GM21423 (cell line): ENCODE measurements around the gene FLACC1.
"Not testable (repeated sequence)": the region's sequence is repeated elsewhere in the genome, so short reads cannot be mapped to it uniquely, and the experiment has no call there.

Experiments
- ATAC-seq: cut with Tn5 transposase; IDR thresholded peaks from one replicate; pipeline ENCODE4 v1.9.1; 2021; ENCODE audit warnings: mild to moderate bottlenecking, moderate library complexity; ENCODE audit not compliant: unreplicated experiment

Gene FLACC1

DNA sequence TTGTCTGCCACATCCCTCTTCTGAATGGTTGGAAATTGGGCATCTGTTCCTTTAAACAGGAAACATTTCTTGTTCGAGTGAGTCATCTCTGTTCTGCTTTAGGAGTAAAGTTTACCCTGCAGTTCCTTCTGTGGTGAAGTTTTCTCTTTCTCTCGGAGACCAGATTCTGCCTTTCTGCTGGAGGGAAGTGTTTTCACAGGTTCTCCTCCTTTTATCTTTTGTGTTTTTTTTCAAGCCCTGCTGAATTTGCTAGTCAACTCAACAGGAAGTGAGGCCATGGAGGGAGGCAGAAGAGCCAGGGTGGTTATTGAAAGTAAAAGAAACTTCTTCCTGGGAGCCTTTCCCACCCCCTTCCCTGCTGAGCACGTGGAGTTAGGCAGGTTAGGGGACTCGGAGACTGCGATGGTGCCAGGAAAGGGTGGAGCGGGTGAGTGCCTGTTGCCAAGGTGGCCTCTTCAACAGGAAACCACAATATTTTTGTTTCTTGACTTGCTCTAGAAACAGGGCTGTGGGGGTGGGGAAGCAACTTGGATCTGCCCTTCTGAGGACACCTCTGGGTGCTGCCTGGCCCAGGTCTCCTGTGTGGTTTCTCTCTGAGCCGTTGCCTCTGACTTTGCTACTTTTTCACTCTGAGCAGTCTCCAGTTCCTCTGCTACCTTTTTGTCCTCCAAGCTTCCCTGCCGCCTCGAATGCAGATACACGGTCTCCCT, 99.0 kb downstream of the FLACC1 start:
- ATAC-seq = peak; percentile 63

DNA sequence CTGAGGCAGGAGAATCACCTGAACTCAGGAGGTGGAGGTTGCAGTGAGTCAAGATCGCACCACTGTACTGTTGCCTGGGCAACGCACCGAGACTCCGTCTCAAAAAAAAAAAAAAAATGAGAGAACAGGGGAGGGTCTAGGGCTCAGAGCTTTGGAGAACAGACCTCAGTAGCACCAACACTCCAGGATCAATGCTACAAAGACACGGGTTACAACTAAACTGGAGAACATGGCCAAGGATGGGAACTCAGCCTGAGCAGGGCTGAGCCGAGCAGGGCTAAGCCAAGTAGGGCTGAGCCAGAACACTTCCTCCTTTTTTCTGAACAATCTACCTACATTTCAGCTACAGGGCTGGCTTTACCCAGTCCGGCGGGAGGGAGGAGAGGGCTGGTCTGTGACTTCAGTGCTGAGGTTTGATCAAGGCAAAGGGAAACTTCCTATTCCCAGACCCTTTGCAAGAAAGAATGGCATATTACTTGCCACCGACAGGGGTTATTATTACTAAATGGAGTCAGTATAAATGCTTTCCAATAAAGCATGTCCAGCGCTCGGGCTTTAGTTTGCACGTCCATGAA, 99.7 kb downstream of the FLACC1 start:
- peak; percentile 41 for ATAC-seq

DNA sequence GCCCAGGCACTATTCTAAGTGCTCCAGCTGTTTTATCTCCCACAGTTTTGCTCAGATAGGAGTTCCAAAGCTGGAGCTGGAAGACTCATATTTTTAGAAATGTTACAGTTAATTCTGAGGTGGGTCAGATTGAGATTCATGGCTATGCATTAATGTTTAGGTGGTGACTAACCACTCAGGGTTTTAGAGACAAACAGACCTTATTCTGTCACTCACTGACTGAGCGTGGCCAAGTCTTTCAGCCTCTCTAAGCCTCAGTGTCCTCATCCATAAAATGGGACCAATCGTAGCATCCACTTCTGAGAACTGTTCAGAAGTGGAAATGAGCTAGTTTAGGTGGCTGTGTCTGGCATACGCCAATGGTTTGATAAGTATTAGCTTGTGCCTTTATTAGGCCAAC, 101.1 kb downstream of the FLACC1 start:
- no peak for ATAC-seq

DNA sequence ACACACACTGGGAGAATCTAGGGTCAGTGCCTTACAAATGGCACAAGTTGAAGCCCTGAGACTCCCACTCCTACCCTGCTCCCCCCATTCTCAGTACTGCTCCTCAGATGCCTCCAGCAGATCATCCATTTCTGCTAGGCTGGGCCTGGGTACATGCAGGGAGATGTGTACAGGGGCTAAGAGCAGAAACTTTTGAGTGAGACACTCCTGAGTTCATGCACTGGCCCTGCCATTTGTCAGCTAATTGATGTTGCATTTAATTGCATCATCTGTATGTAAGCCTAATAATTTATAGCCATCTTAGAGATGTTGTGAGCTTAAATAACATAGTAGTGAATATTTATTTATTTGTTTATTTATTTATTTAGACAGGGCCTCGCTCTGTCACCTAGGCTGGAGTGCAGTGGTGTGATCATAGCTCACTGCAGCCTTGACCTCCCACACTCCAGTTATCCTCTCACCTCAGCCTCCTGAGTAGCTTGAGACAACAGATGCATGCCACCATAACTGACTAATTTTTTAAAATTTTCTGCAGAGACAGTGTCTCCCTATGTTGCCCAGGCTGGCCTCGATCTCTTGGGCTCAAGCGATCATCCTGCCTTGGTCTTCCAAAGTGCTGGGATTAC, 101.6 kb downstream of the FLACC1 start:
- no peak for ATAC-seq

DNA sequence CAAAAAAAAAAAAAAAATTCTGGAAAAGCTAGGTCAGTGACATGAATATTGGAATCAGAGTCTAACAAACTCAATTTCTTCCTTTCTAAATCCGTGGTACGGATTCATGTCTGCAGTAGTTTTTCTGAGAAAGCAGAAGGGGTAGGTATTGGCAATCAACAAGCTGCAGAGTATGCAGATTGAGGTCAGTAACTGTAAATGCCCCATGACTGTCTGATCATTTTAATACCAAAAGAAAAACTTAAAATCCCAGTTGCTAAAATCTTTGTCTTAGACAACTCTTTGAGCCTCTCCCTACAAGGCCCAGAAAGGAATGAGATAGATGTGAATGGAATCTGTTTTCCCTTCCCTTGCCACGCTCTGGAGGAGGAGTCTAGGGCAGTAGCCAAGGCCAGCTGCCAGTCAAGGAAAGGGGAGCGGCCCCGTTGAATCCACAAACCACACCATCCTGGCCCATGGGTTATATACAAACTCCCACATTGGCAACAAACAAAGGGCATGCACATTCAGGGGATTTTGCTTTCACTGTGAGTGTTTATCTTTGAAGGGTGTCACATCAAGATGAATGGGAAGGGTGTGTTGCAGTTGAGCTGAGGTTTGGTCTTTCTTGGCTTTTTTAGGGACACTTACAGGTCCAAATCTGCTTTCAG, 102.9 kb downstream of the FLACC1 start:
- no peak for ATAC-seq

DNA sequence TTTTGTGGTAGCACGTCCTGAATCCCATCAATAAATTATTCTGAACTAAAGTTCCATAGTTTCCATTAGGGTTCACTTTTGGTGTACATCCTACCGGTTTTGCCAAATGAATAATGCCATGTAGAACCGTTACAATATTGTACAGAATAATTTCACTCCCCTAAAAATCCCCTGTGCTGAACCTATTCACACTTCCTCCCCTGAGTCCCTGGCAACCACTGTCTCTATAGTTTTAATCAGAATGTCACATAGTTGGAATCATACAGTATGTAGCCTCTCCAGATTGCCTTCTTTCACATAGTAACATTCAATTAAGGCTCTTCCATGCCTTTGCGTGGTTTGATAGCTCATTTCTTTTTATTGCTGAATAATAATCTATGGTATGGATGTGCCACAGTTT, 106.4 kb downstream of the FLACC1 start:
- ATAC-seq = no peak

DNA sequence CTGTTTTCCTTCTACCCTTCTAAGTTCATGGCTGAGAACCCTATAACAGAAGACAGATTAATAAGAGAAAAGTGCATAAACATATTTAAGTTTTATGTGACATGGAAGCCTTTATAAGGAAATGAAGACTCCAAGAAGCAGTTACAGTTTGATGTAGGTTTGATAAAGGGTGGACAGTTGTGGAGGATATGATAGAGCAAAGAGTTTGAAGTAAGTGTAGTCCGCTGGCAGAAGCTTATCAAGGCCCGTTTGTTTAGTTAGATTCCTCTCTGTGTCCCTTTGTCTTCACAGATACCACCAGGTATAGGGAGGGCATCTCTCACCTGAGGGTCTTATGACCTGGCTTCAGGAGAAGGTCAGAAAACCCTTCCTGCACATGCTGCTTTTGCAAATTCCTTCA, 107.3 kb downstream of the FLACC1 start:
- ATAC-seq = no peak

DNA sequence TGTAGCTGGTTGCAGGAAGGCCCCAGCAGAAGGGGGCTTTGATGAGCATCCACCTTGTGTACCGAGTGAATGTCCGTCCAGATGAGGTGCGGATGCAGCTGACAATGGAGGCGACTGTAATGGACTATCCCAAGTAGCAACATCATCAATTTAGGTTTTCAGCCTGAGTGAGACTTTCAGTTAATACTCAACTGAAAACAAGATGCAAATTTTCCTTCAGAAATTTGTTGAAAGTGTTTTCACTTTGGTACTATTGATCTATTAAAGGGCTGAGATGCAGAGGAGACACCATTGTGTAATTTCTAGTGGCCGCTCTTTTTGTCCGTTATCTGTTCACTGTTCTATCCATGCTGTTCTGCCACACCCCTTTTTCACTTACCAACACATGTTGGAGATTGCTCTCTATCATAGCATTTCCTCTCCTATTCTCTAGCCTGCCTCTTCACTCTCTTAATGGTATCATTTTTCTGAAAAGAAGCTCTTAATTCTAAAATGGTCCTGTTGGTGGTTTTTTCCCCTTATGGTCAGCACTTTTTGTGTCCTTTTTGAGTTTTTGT, 108.8 kb downstream of the FLACC1 start:
- no peak for ATAC-seq

DNA sequence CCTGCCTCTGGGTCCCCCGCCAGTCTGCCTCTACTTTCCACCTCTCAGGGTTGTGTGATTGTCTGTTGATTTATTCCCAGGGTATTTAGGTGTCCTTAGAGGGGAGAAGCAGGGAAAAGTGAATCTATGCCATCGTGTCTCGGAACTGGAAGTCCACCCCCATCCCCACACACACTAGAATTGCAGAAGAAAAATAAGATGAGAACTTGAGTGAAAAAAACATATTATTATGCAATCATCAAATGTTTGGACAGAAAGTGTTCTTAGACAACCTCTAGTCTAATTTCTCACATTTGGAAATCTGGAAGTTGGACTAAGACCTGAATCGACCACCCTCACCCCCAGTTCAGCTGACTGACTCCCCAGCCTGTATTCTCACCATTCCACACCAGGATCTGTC, 110.9 kb downstream of the FLACC1 start:
- no peak for ATAC-seq

DNA sequence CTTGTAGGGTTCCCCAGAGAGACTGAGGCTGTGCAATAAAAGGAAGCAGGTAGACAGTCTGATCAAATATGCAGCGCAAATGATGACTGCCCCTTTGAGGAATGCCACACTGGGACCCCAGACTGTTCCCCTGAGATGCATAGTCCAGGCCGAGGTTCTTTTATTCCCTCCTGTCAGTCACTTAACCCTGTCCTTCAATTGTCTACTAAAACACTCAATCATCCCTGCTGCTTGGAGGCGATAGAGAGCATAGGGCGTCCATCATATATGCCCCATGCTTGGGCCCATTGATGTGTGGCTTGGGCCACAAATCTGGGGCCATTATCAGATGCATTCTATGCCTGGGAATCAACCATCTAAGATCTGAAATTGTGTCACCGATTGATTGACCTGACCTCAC, 112.3 kb downstream of the FLACC1 start:
- ATAC-seq = no peak

DNA sequence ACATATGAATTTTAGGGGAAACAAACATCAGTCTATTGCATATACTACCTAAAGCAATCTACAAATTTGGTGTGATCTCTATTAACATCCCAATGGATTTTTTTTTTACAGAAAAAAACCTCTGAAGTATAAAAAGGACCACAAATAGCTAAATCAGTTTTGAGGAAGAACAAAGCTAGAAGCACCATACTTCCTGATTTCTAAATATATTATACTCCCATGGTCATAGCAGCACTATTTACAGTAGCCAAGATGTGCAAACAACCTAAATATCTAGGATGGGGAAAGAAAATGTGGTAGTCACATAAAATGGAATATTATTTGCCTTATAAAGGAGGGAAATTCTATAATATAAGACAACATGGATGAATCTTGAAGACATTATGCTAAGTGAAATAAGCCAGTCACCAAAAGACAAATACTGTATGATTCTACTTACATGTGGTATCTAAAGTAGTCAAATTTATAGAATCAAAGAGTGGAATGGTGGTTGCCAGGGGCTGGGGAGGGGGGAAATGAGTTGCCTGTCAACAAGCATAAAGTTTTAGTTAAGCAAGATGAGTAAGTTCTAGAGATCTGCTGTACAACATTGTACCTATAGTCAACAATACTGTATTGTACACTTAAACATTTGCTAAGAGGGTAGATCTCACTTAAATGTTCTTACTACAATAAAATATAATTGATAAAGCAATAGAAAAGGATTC, 114.4 kb downstream of the FLACC1 start:
- ATAC-seq = no peak

DNA sequence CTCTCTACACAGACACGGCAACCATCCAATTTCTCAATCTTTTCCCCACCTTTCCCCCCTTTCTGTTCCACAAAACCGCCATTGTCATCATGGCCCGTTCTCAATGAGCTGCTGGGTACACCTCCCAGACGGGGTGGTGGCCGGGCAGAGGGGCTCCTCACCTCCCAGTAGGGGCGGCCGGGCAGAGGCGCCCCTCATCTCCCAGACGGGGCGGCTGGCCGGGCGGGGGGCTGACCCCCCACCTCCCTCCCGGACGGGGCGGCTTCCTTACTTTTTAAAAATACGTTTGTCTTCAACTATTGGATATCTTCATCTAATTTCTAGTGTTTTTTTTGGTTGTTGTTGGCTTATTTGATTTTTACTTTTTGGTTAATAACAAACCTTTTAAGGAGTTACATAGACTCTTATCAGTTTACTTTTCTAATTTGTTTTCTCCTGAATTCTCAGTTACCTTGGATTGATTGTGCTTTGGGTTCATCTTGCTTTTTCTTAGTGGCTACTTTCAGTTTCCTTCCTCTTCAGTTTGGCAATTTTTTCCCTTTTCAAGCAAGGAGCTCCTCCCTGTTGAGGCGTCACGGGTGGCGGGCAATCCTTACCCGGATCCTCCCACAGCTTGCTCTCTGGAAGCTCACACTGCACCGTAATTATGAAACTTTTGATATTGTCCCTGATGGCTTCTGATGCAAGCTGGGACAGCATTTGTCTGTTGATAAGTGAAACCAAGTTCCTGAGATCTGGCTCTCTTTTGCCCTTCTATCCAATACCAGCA, 117.8 kb downstream of the FLACC1 start:
- not testable (repeated sequence) for ATAC-seq
